ENCODE measurements around the gene NMD3.

The NMD3 gene

GRCh38 chr3:161197855-161198850, 23.0 kb upstream of the NMD3 start:
- H3K4me3 ChIP-seq (ENCODE audit: low read depth, low read length), result no peak overlapping the region
- TF ChIP-seq, protein P1, sequence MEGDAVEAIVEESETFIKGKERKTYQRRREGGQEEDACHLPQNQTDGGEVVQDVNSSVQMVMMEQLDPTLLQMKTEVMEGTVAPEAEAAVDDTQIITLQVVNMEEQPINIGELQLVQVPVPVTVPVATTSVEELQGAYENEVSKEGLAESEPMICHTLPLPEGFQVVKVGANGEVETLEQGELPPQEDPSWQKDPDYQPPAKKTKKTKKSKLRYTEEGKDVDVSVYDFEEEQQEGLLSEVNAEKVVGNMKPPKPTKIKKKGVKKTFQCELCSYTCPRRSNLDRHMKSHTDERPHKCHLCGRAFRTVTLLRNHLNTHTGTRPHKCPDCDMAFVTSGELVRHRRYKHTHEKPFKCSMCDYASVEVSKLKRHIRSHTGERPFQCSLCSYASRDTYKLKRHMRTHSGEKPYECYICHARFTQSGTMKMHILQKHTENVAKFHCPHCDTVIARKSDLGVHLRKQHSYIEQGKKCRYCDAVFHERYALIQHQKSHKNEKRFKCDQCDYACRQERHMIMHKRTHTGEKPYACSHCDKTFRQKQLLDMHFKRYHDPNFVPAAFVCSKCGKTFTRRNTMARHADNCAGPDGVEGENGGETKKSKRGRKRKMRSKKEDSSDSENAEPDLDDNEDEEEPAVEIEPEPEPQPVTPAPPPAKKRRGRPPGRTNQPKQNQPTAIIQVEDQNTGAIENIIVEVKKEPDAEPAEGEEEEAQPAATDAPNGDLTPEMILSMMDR (IDR thresholded peaks at IDR 0.05; ENCODE audit: borderline replicate concordance, insufficient read depth, low read depth, low read length), result no peak

GRCh38 chr3:161199926-161200325, 21.2 kb upstream of the NMD3 start:
- no peak overlapping the region for H3K4me3 ChIP-seq (ENCODE audit: low read depth, low read length)
- TF ChIP-seq, protein P1 (IDR thresholded peaks at IDR 0.05; ENCODE audit: borderline replicate concordance, insufficient read depth, low read depth, low read length), result no peak

DNA sequence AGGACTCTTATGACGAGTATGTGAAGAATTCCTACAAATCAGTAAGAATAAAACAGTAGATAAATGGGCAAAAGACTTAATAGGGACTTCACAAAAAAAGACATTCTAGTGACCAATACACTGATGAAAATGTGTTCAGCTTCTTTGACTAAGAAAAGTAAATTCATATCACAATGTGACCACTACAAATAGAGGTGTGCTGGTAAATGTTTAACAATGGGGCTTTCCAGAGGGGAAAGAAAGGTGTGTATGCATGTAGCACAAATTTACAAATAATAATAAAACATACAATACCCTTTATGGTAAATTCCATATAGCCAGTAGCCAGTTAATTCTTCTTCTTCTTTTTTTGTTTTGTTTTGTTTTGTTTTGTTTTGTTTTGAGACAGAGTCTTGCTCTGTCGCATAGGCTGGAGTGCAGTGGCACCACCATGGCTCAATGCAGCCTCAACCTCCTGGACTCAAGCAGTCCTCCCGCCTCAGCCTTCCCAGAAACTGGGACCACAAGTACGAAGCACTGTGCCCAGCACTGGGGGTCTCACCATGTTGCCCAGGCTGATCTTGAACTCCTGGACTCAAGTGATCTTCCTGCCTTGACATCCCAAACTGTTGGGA, 17.5 kb upstream of the NMD3 start:
- TF ChIP-seq, protein P1 (IDR thresholded peaks at IDR 0.05; ENCODE audit: borderline replicate concordance, insufficient read depth, low read depth, low read length), result no peak
- no peak overlapping the region for H3K4me3 ChIP-seq (ENCODE audit: low read depth, low read length)

- TF ChIP-seq, protein P1 (IDR thresholded peaks at IDR 0.05; ENCODE audit: borderline replicate concordance, insufficient read depth, low read depth, low read length), result no peak
- H3K4me3 ChIP-seq (ENCODE audit: low read depth, low read length), result no peak overlapping the region
These were observed 12.2 kb upstream of the NMD3 start for GRCh38 chr3:161208931-161209330.

GRCh38 chr3:161212171-161212771, 8.8 kb upstream of the NMD3 start:
- TF ChIP-seq, protein P1 (IDR thresholded peaks at IDR 0.05; ENCODE audit: borderline replicate concordance, insufficient read depth, low read depth, low read length), result no peak
- no peak overlapping the region for H3K4me3 ChIP-seq (ENCODE audit: low read depth, low read length)

GRCh38 chr3:161212906-161213305, 8.2 kb upstream of the NMD3 start:
- TF ChIP-seq, protein P1 (IDR thresholded peaks at IDR 0.05; ENCODE audit: borderline replicate concordance, insufficient read depth, low read depth, low read length), result no peak
- no peak overlapping the region for H3K4me3 ChIP-seq (ENCODE audit: low read depth, low read length)
